HepG2 (cell line): Measurements from ENCODE around the gene ZNF615. TPM values are rescaled to one million over a fixed set of nuclear protein-coding genes. Genes with fewer than 3 reads are reported as not detected.
A peak's percentile ranks its signal among the peaks of the same experiment; 100 is the strongest.

Experiments used
- CENPX ChIP-seq: sonication (generic); formaldehyde crosslinking; IDR thresholded peaks from 2 replicates; pipeline ENCODE4 v1.9.0; 2021; ENCODE audit warnings: mild to moderate bottlenecking, missing genetic modification reagents, moderate library complexity
- ELF1 ChIP-seq: sonication (generic); formaldehyde crosslinking; IDR thresholded peaks from 2 replicates; pipeline ENCODE4 v1.4.0; 2020; ENCODE audit warnings: missing genetic modification reagents
- HMGXB3 ChIP-seq: sonication (generic); formaldehyde crosslinking; IDR thresholded peaks from 2 replicates; pipeline ENCODE4 v1.4.0; 2020; ENCODE audit warnings: missing genetic modification reagents, borderline replicate concordance
- HNF4G ChIP-seq, 2 experiments: sonication (generic) in 1 of 2; formaldehyde crosslinking in 1 of 2; IDR thresholded peaks; 2 replicates each; pipeline versions ENCODE4 v1.4.0 to v1.6.1; 2011 to 2020; ENCODE audit warnings: borderline replicate concordance in 2 of 2, low read depth in 2 of 2, mild to moderate bottlenecking in 2 of 2, low read length in 1 of 2, missing genetic modification reagents in 1 of 2, moderate library complexity in 1 of 2
- HOXD1 ChIP-seq: sonication (generic); formaldehyde crosslinking; IDR thresholded peaks from 2 replicates; pipeline ENCODE4 v1.5.0; 2020; ENCODE audit warnings: missing genetic modification reagents
- RERE ChIP-seq: IDR thresholded peaks from 2 replicates; pipeline ENCODE4 v1.6.1; 2016; ENCODE audit warnings: low read depth, missing genetic modification reagents, missing compliant biosample characterization
- RFX1 ChIP-seq: fragments of 450-650 bp; IDR thresholded peaks from 2 replicates; pipeline ENCODE4 v1.6.1; 2017
- TSC22D2 ChIP-seq: sonication (generic); formaldehyde crosslinking; IDR thresholded peaks from 2 replicates; pipeline ENCODE4 v1.5.1; 2020; ENCODE audit warnings: missing genetic modification reagents, mild to moderate bottlenecking, borderline replicate concordance
- ZNF33B ChIP-seq: sonication (generic); formaldehyde crosslinking; IDR thresholded peaks from 2 replicates; pipeline ENCODE4 v1.5.1; 2020; ENCODE audit warnings: mild to moderate bottlenecking, missing genetic modification reagents
- ZNF383 ChIP-seq: sonication (generic); formaldehyde crosslinking; IDR thresholded peaks from 2 replicates; pipeline ENCODE4 v1.4.0; 2020; ENCODE audit warnings: missing genetic modification reagents, mild to moderate bottlenecking, borderline replicate concordance
- ZNF446 ChIP-seq: sonication (generic); formaldehyde crosslinking; IDR thresholded peaks from 2 replicates; pipeline ENCODE4 v1.5.0; 2020; ENCODE audit warnings: mild to moderate bottlenecking, missing genetic modification reagents
- ZNF574 ChIP-seq: sonication (generic); formaldehyde crosslinking; IDR thresholded peaks from 2 replicates; pipeline ENCODE4 v1.4.0; 2020; ENCODE audit warnings: missing genetic modification reagents
- ZNF788 ChIP-seq: sonication (generic); formaldehyde crosslinking; IDR thresholded peaks from 2 replicates; pipeline ENCODE4 v1.5.0; 2020; ENCODE audit warnings: mild to moderate bottlenecking, missing genetic modification reagents, borderline replicate concordance
- ZNF879 ChIP-seq: sonication (generic); formaldehyde crosslinking; IDR thresholded peaks from 2 replicates; pipeline ENCODE4 v1.8.1; 2023; ENCODE audit warnings: missing genetic modification reagents
- polyA plus RNA-seq, 8 experiments: library from polyadenylated mRNA; depleted of rRNA in 3 of 8; stranded (reverse) in 7 of 8; unstranded in 1 of 8; fragments of >200 nt; fragmentation: Illumina TruSeq in 4 of 8; extraction: Trizol in 4 of 8; gene quantifications; 2 replicates each; pipeline versions ENCODE4 v1.2.1 to v1.2.3, GENCODE V29; 2011 to 2016; ENCODE audit warnings: low read depth in 4 of 8, missing spikeins in 1 of 8, mixed read lengths in 1 of 8; ENCODE audit not compliant: insufficient read depth in 1 of 8
- total RNA-seq, 5 experiments: library from RNA; depleted of rRNA; stranded (reverse); fragments of >200 nt; fragmentation: Illumina TruSeq; extraction: Trizol; gene quantifications; 2 replicates each; pipeline ENCODE4 v1.2.3, GENCODE V29; 2016; ENCODE audit warnings: low read depth in 1 of 5

The ZNF615 gene
- total and polyA plus RNA-seq, 2 of the 13 experiments (the other 11 are each of a cell fraction or from before 2014, with no cell fraction given) = 5.2 to 7.8 TPM

- no peak for TF ChIP-seq RERE
- TF ChIP-seq TSC22D2 (CRISPR knock-in tag) = no peak
- peak; percentile 85 for TF ChIP-seq ZNF574 (CRISPR knock-in tag)
- TF ChIP-seq ZNF383 (CRISPR knock-in tag) = no peak
- TF ChIP-seq HMGXB3 (CRISPR knock-in tag) = peak; percentile 71; the same call in 1 of the 2 replicates
- no peak for TF ChIP-seq ZNF879 (CRISPR knock-in tag)
- no peak for TF ChIP-seq ZNF446
- no peak for TF ChIP-seq HNF4G (IDR thresholded peaks at IDR 0.05; ENCODE audit: borderline replicate concordance, low read depth, low read length)
- TF ChIP-seq HNF4G (CRISPR knock-in tag; IDR thresholded peaks at IDR 0.05; ENCODE audit: borderline replicate concordance, low read depth) = peak; percentile 50; the same call in 1 of the 2 replicates
- TF ChIP-seq CENPX (CRISPR knock-in tag) = no peak
- peak; percentile 34; the same call in 1 of the 2 replicates for TF ChIP-seq ZNF33B
- TF ChIP-seq ELF1 (CRISPR knock-in tag) = peak; percentile 92
- TF ChIP-seq RFX1 = peak; percentile 40; the same call in 1 of the 2 replicates
- TF ChIP-seq HOXD1 (CRISPR knock-in tag) = no peak
- TF ChIP-seq ZNF788 (CRISPR knock-in tag) = 0 out of 2 replicates have a peak, but pooled peaks have one; percentile 62
Observed at GRCh38 chr19:52048555-52049501, 40.8 kb upstream of the ZNF615 start, which contains the start of gene ZNF432 (continued).
